HepG2 (cell line): Measurements from ENCODE around the gene WDR48. TPM values are rescaled to one million over a fixed set of nuclear protein-coding genes. Genes with fewer than 3 reads are reported as not detected.

Source experiments
- ATAC-seq: fragments of 200-7000 bp; cut with Tn5 transposase; 3 replicates; pipeline ENCODE4 v1.9.1; 2020; ENCODE audit warnings: mild to moderate bottlenecking, moderate library complexity
- BruUV-seq: library from RNA; stranded (reverse); fragments of 400-500 nt; replicated peaks from 2 replicates; lab custom pipeline; 2021; lab: Mats Ljungman, UMichigan
- CTCF ChIA-PET: fragments of 300-600 bp; formaldehyde crosslinking; extraction: SDS; loops from one replicate; lab custom pipeline; 2021; ENCODE audit warnings: low total read pairs, inconsistent platforms, low intra/inter-chr PET ratio; lab: Yijun Ruan, JAX
- POLR2A ChIA-PET: fragments of 350-600 bp; sonication (Branson Sonifier 250); formaldehyde crosslinking; loops from one replicate; lab custom pipeline; 2020; ENCODE audit warnings: antibody characterized with exemption, inconsistent platforms; lab: Yijun Ruan, JAX
- DNase-seq: peaks from one replicate; pipeline ENCODE4 v3.0.0-alpha.2; 2015; ENCODE audit warnings: low spot score
- FAIRE-seq: peaks from 3 replicates; lab custom pipeline; 2011; peaks lifted over from hg19 to GRCh38; lab: Jason Lieb, UNC
- H2AFZ ChIP-seq: one replicate; pipeline ENCODE4 v1.6.1; 2011; ENCODE audit warnings: low read length, inconsistent platforms
- H3K27ac ChIP-seq: fragments of 300-600 bp; 3 replicates; pipeline ENCODE4 v1.8.0; 2011; ENCODE audit warnings: mixed run types, mild to moderate bottlenecking, mixed read lengths, low read length, inconsistent platforms; ENCODE audit not compliant: insufficient read depth; ENCODE audit errors: extremely low read length
- H3K27me3 ChIP-seq, 2 experiments: fragments of 200-600 bp in 1 of 2; 2 replicates in 1 of 2; 3 replicates in 1 of 2; pipeline versions ENCODE4 v1.6.0 to v1.8.0; 2011; ENCODE audit warnings: low read length in 2 of 2, mild to moderate bottlenecking in 2 of 2, moderate library complexity in 2 of 2, inconsistent platforms in 1 of 2; ENCODE audit not compliant: insufficient read depth in 2 of 2, control insufficient read depth in 1 of 2
- H3K36me3 ChIP-seq, 2 experiments: fragments of 200-600 bp in 1 of 2; replicated peaks in 1 of 2; 2 replicates in 1 of 2; 3 replicates in 1 of 2; pipeline versions ENCODE4 v1.5.1 to v1.8.0; 2011; ENCODE audit warnings: low read length in 2 of 2, inconsistent platforms in 1 of 2; ENCODE audit not compliant: insufficient read depth in 2 of 2, control insufficient read depth in 1 of 2
- H3K4me1 ChIP-seq: 2 replicates; pipeline ENCODE4 v1.5.1; 2012; ENCODE audit warnings: low read length, inconsistent platforms; ENCODE audit not compliant: insufficient read depth
- H3K4me2 ChIP-seq: 2 replicates; pipeline ENCODE4 v1.6.0; 2011; ENCODE audit warnings: low read depth, low read length, inconsistent platforms
- H3K4me3 ChIP-seq, 3 experiments: fragments of 200-600 bp in 1 of 3; sonication (generic), shearing (Covaris generic) in 1 of 3; replicated peaks in 1 of 3; 2 replicates each; pipeline ENCODE4 v1.5.1; 2011 to 2016; ENCODE audit warnings: low read length in 3 of 3, inconsistent platforms in 2 of 3, low read depth in 2 of 3, mild to moderate bottlenecking in 2 of 3, control low read depth in 1 of 3, mixed read lengths in 1 of 3; ENCODE audit not compliant: insufficient read depth in 1 of 3
- H3K79me2 ChIP-seq: one replicate; pipeline ENCODE4 v1.6.1; 2011; ENCODE audit warnings: low read length, inconsistent platforms; ENCODE audit not compliant: insufficient read depth
- H3K9ac ChIP-seq: 2 replicates; pipeline ENCODE4 v1.6.0; 2011; ENCODE audit warnings: mild to moderate bottlenecking, low read depth, low read length, inconsistent platforms; ENCODE audit not compliant: insufficient read depth
- H3K9me3 ChIP-seq: 2 replicates; pipeline ENCODE4 v1.5.1; 2012; ENCODE audit warnings: mild to moderate bottlenecking, low read length
- H4K20me1 ChIP-seq: 2 replicates; pipeline ENCODE4 v1.6.0; 2011; ENCODE audit warnings: inconsistent platforms, mild to moderate bottlenecking, low read length, moderate library complexity; ENCODE audit not compliant: insufficient read depth
- HMGA1 ChIP-seq: sonication (generic); formaldehyde crosslinking; conservative IDR thresholded peaks from 2 replicates; pipeline ENCODE4 v1.4.0; 2020; ENCODE audit warnings: missing genetic modification reagents
- REL ChIP-seq: sonication (generic); formaldehyde crosslinking; conservative IDR thresholded peaks from 2 replicates; pipeline ENCODE4 v1.8.0; 2022; ENCODE audit warnings: mild to moderate bottlenecking, missing genetic modification reagents, moderate library complexity
- RNF2 ChIP-seq: fragments of 450-650 bp; conservative IDR thresholded peaks from 2 replicates; pipeline ENCODE4 v1.6.1; 2016; ENCODE audit warnings: low read depth
- SIX1 ChIP-seq: sonication (generic); formaldehyde crosslinking; IDR thresholded peaks from 2 replicates; pipeline ENCODE4 v1.4.0; 2020; ENCODE audit warnings: missing genetic modification reagents, borderline replicate concordance
- SUZ12 ChIP-seq: fragments of 150-350 bp; IDR thresholded peaks from 2 replicates; pipeline ENCODE4 v1.6.1; 2014; ENCODE audit warnings: low read depth, low read length
- ZNF850 ChIP-seq: sonication (generic); formaldehyde crosslinking; conservative IDR thresholded peaks from 2 replicates; pipeline ENCODE4 v1.9.0; 2021; ENCODE audit warnings: mild to moderate bottlenecking, missing genetic modification reagents
- ZSCAN20 ChIP-seq: sonication (generic); formaldehyde crosslinking; IDR thresholded peaks from 2 replicates; pipeline ENCODE4 v1.4.0; 2020; ENCODE audit warnings: missing genetic modification reagents, mild to moderate bottlenecking, borderline replicate concordance
- in situ Hi-C: cut with HindIII; loops from 2 replicates; pipeline ENCODE4 v1.10.0; 2017; ENCODE audit warnings: low pct_unique_long_range_greater_than_20kb; ENCODE audit not compliant: extremely low pct_ligation_motif_present
- intact Hi-C: fragments of 100-400 bp; cut with micrococcal nuclease; formaldehyde crosslinking; loops from one replicate; pipeline ENCODE4 v1.10.0; 2022; ENCODE audit not compliant: unreplicated experiment
- polyA plus RNA-seq, 8 experiments: library from polyadenylated mRNA; depleted of rRNA in 3 of 8; stranded (reverse) in 7 of 8; unstranded in 1 of 8; fragments of >200 nt; fragmentation: Illumina TruSeq in 4 of 8; extraction: Trizol in 4 of 8; gene quantifications; 2 replicates each; pipeline versions ENCODE4 v1.2.1 to v1.2.3, GENCODE V29; 2011 to 2016; ENCODE audit warnings: low read depth in 4 of 8, missing spikeins in 1 of 8, mixed read lengths in 1 of 8; ENCODE audit not compliant: insufficient read depth in 1 of 8
- total RNA-seq, 5 experiments: library from RNA; depleted of rRNA; stranded (reverse); fragments of >200 nt; fragmentation: Illumina TruSeq; extraction: Trizol; gene quantifications; 2 replicates each; pipeline ENCODE4 v1.2.3, GENCODE V29; 2016; ENCODE audit warnings: low read depth in 1 of 5
- TF ChIP-seq, protein P1 (sequence below): sonication (generic); formaldehyde crosslinking; IDR thresholded peaks from 2 replicates; pipeline ENCODE4 v1.5.0; 2020; ENCODE audit warnings: mild to moderate bottlenecking, missing genetic modification reagents, borderline replicate concordance
- TF ChIP-seq, protein P2 (sequence below): sonication (generic); formaldehyde crosslinking; IDR thresholded peaks from 2 replicates; pipeline ENCODE4 v1.5.0; 2020; ENCODE audit warnings: mild to moderate bottlenecking, missing genetic modification reagents
- TF ChIP-seq, protein P3 (sequence below): sonication (generic); formaldehyde crosslinking; IDR thresholded peaks from 2 replicates; pipeline ENCODE4 v1.8.1; 2023; ENCODE audit warnings: missing genetic modification reagents, mild to moderate bottlenecking, borderline replicate concordance

WDR48 gene
- total and polyA plus RNA-seq, 2 of the 13 experiments (the other 11 are each of a cell fraction or from before 2014, with no cell fraction given) = 29.2 to 31.2 TPM

- TF ChIP-seq ZNF850 (CRISPR knock-in tag) = no peak
- TF ChIP-seq, protein P1, sequence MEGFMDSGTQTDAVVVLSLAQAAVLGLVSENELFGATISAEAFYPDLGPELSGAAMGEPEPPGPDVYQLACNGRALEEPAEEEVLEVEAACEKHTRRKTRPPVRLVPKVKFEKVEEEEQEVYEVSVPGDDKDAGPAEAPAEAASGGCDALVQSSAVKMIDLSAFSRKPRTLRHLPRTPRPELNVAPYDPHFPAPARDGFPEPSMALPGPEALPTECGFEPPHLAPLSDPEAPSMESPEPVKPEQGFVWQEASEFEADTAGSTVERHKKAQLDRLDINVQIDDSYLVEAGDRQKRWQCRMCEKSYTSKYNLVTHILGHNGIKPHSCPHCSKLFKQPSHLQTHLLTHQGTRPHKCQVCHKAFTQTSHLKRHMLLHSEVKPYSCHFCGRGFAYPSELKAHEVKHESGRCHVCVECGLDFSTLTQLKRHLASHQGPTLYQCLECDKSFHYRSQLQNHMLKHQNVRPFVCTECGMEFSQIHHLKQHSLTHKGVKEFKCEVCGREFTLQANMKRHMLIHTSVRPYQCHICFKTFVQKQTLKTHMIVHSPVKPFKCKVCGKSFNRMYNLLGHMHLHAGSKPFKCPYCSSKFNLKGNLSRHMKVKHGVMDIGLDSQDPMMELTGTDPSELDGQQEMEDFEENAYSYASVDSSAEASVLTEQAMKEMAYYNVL (CRISPR knock-in tag) = no peak
- TF ChIP-seq ZSCAN20 = no peak
- no peak for TF ChIP-seq RNF2
- TF ChIP-seq, protein P2, sequence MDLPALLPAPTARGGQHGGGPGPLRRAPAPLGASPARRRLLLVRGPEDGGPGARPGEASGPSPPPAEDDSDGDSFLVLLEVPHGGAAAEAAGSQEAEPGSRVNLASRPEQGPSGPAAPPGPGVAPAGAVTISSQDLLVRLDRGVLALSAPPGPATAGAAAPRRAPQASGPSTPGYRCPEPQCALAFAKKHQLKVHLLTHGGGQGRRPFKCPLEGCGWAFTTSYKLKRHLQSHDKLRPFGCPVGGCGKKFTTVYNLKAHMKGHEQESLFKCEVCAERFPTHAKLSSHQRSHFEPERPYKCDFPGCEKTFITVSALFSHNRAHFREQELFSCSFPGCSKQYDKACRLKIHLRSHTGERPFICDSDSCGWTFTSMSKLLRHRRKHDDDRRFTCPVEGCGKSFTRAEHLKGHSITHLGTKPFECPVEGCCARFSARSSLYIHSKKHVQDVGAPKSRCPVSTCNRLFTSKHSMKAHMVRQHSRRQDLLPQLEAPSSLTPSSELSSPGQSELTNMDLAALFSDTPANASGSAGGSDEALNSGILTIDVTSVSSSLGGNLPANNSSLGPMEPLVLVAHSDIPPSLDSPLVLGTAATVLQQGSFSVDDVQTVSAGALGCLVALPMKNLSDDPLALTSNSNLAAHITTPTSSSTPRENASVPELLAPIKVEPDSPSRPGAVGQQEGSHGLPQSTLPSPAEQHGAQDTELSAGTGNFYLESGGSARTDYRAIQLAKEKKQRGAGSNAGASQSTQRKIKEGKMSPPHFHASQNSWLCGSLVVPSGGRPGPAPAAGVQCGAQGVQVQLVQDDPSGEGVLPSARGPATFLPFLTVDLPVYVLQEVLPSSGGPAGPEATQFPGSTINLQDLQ (CRISPR knock-in tag) = no peak
- TF ChIP-seq, protein P3, sequence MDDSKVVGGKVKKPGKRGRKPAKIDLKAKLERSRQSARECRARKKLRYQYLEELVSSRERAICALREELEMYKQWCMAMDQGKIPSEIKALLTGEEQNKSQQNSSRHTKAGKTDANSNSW (CRISPR knock-in tag) = no peak
- no peak for TF ChIP-seq REL (CRISPR knock-in tag)
- no peak for TF ChIP-seq SUZ12
- TF ChIP-seq SIX1 (CRISPR knock-in tag) = no peak
- TF ChIP-seq HMGA1 (CRISPR knock-in tag) = no peak
- Histone ChIP-seq H4K20me1 (no peaks in the 10 kb centered on the region), H3K27me3 (0 out of 5 replicates have a peak, but pooled peaks cover 0 to 4% of the 10 kb centered on the region in 2 experiments), H3K4me3 (no peak overlapping the region), H3K4me1 (peaks cover 20% of the 10 kb centered on the region), H3K4me2 (no peak overlapping the region), H3K27ac (no peak overlapping the region), H3K36me3 (no peaks in the 10 kb centered on the region), H3K9ac (no peak overlapping the region), H3K79me2 (no peaks in the 10 kb centered on the region), H3K9me3 (no peaks in the 10 kb centered on the region), H2AFZ (no peak overlapping the region)
- CTCF ChIA-PET = no interaction called here
- POLR2A ChIA-PET = no interaction called here
- DNase-seq = no peak
- no TSS peak for BruUV-seq
- no peak for FAIRE-seq
- in situ Hi-C loops = no loop called here
- intact Hi-C loops = no loop called here
- no peak for ATAC-seq
Observed at GRCh38 chr3:39022286-39022630, 29.6 kb upstream of the WDR48 start.
